ENCODE results near the gene RCBTB2.

DNA sequence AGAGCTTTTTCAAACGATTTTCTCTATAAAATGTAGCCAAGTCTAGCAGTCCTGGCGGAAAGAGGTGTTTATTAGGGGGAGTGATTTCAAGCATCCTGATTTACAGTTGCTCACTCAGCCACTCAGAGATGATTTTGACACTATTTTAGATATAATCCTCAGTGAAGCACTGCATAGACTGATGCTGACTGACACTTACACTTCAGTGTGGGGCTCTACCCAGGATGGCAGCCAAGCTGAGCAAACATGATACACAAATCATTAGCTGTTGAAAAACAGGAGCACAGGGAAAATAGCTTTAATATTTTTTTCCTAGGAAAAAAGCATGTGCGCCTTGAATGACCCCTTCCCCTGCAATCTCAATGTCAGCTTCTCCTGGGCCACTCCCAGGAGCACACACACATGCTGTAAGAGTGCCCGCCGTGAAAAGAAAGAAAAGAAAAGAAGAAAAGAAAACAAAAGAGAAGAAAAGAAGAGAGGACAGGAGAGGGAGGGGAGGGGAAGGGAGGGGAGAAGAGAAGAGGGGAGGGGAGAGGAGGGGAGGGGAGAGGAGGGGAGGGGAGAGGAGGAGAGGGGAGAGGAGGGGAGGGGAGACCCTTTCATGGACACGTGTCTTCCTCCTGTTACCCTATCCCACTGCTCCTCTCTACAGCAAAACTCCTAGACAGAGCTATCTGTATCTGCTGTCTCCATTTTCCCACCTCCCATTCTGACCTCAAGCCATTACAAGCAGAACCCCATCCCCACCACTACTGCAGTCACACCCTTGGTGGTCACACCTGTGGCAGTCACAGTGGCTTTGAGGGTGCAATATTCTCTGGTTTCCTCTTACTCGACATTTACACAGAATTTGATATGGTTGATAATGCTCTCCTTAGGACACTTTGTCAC is 36.4 kb downstream of the RCBTB2 start:
- TF ChIP-seq, protein P1, sequence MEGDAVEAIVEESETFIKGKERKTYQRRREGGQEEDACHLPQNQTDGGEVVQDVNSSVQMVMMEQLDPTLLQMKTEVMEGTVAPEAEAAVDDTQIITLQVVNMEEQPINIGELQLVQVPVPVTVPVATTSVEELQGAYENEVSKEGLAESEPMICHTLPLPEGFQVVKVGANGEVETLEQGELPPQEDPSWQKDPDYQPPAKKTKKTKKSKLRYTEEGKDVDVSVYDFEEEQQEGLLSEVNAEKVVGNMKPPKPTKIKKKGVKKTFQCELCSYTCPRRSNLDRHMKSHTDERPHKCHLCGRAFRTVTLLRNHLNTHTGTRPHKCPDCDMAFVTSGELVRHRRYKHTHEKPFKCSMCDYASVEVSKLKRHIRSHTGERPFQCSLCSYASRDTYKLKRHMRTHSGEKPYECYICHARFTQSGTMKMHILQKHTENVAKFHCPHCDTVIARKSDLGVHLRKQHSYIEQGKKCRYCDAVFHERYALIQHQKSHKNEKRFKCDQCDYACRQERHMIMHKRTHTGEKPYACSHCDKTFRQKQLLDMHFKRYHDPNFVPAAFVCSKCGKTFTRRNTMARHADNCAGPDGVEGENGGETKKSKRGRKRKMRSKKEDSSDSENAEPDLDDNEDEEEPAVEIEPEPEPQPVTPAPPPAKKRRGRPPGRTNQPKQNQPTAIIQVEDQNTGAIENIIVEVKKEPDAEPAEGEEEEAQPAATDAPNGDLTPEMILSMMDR (IDR thresholded peaks at IDR 0.05 in 8 of 11, conservative IDR thresholded peaks at IDR 0.05 in 3 of 11): no peak
- TF ChIP-seq POLR2A (IDR thresholded peaks at IDR 0.05): no peak

All from spleen (tissue), 7 donors.